T-cell (primary cell): Measurements from ENCODE around the gene POMT2. TPM values are rescaled to one million over a fixed set of nuclear protein-coding genes. Genes with fewer than 3 reads are reported as not detected.

Experiments used
- ATAC-seq, 4 experiments: fragments of 200-7000 bp in 3 of 4; fragments of 150-1000 bp in 1 of 4; cut with Tn5 transposase; replicated peaks in 1 of 4; 1 replicate in 3 of 4; 2 replicates in 1 of 4; pipeline ENCODE4 v1.10.0; 2021; ENCODE audit warnings: moderate library complexity in 3 of 4, mild to moderate bottlenecking in 2 of 4, moderate number of reproducible peaks in 1 of 4
- CTCF ChIA-PET, 2 donors: fragments of 300-600 bp; sonication (Branson Sonifier 250); formaldehyde crosslinking; loops; one replicate each; lab custom pipeline; 2022; ENCODE audit warnings: antibody characterized with exemption in 2 of 2; lab: Charles Lee
- POLR2A ChIA-PET, 2 donors: fragments of 300-600 bp; sonication (Branson Sonifier 250); formaldehyde crosslinking; loops; one replicate each; lab custom pipeline; 2022; ENCODE audit warnings: antibody characterized with exemption in 2 of 2; lab: Charles Lee
- DNase-seq, 35 experiments: peaks; one replicate each; pipeline versions ENCODE4 v3.0.0 to v3.0.0-alpha.2; 2013 to 2023
- H3K27ac ChIP-seq: one replicate; pipeline ENCODE4 v1.5.1; 2013; ENCODE audit warnings: low read length
- H3K27me3 ChIP-seq, 2 experiments: replicated peaks in 1 of 2; 1 replicate in 1 of 2; 2 replicates in 1 of 2; pipeline versions ENCODE4 v1.6.1 to v1.7.0; 2013; ENCODE audit warnings: low read length in 1 of 2, mixed read lengths in 1 of 2; ENCODE audit not compliant: control insufficient read depth in 2 of 2, insufficient read depth in 2 of 2; ENCODE audit errors: extremely low read depth in 1 of 2
- H3K36me3 ChIP-seq, 2 donors: 1 replicate in 1 of 2; 2 replicates in 1 of 2; pipeline versions ENCODE4 v1.6.1 to v1.7.0; 2013; ENCODE audit warnings: low read length in 1 of 2; ENCODE audit not compliant: control insufficient read depth in 2 of 2, insufficient read depth in 1 of 2; ENCODE audit errors: extremely low read depth in 1 of 2
- H3K4me1 ChIP-seq, 2 experiments: 1 replicate in 1 of 2; 2 replicates in 1 of 2; pipeline versions ENCODE4 v1.6.1 to v1.7.0; 2013; ENCODE audit warnings: low read length in 2 of 2, mixed read lengths in 1 of 2; ENCODE audit not compliant: insufficient read depth in 2 of 2, control insufficient read depth in 1 of 2; ENCODE audit errors: extremely low read depth in 1 of 2
- H3K4me3 ChIP-seq, 2 donors: 1 replicate in 1 of 2; 2 replicates in 1 of 2; pipeline versions ENCODE4 v1.5.1 to v1.7.0; 2013; ENCODE audit warnings: mild to moderate bottlenecking in 2 of 2, low read length in 1 of 2, moderate library complexity in 1 of 2; ENCODE audit not compliant: control insufficient read depth in 1 of 2; ENCODE audit errors: extremely low read depth in 1 of 2
- H3K9me3 ChIP-seq: 2 replicates; pipeline ENCODE4 v1.7.0; 2013
- H3K27ac Mint-ChIP-seq, 2 donors: one replicate each; pipeline ENCODE4 v1.8.0; 2020 to 2021; ENCODE audit warnings: mild to moderate bottlenecking in 2 of 2, mixed read lengths in 2 of 2
- H3K27me3 Mint-ChIP-seq, 2 donors: one replicate each; pipeline ENCODE4 v1.8.0; 2021 to 2022; ENCODE audit warnings: mixed read lengths in 2 of 2
- H3K36me3 Mint-ChIP-seq: one replicate; pipeline ENCODE4 v1.8.0; 2021; ENCODE audit warnings: mixed read lengths
- H3K4me1 Mint-ChIP-seq, 3 donors: one replicate each; pipeline ENCODE4 v1.8.0; 2020 to 2022; ENCODE audit warnings: mixed read lengths in 3 of 3, mild to moderate bottlenecking in 1 of 3
- H3K4me3 Mint-ChIP-seq, 3 donors: one replicate each; pipeline ENCODE4 v1.8.0; 2020 to 2022; ENCODE audit warnings: mild to moderate bottlenecking in 3 of 3, mixed read lengths in 3 of 3, moderate library complexity in 3 of 3
- H3K9me3 Mint-ChIP-seq, 3 donors: one replicate each; pipeline ENCODE4 v1.8.0; 2020 to 2022; ENCODE audit warnings: mixed read lengths in 3 of 3
- WGBS: methylation state at CpG from one replicate; pipeline ENCODE4 v1.1.5; 2013; ENCODE audit warnings: missing lambda C conversion rate; ENCODE audit not compliant: insufficient coverage; 5-methylcytosine and 5-hydroxymethylcytosine counted together
- total RNA-seq, 35 experiments: library from RNA in 6 of 35; stranded (reverse) in 6 of 35; fragments of 120-200 nt in 1 of 35; gene quantifications; one replicate each; pipeline versions ENCODE4 v1.2.1 to v1.2.4 and lab custom pipeline; 2013 to 2026

Gene POMT2
- total RNA-seq, 5 donors from 2014 or later (not counting 1 experiment from before 2014, with no cell fraction given) = 11.4 to 14.3 (median 13.2) TPM

DNA sequence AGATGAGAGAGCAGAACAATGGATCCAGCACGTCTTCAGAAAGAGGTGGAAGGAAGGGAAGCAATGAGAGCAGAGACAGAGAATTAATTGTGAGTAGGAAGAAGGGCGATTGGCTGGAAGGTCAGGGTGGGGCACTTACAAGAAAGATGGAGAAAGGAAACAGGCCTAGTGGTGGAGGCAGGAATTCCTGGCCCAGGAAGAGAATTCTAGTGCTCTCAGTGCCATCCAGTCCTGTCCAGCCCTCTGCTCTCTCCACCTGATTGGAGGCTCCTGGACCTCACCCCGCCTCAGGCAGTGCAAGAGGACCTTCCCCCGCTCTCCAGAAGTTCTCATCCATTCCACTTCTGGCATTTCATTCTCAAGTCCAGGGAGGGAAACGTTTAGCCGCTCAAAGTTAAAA lies 92.6 kb downstream of the POMT2 start:
- DNase-seq = no peak
- Mint-ChIP-seq H3K4me3 (no peak overlapping the region), H3K27ac (no peak overlapping the region), H3K36me3 (no peaks in the 10 kb centered on the region), H3K4me1 (no peaks in the 10 kb centered on the region), H3K9me3 (peaks cover 0 to 15% (median 0%) of the 10 kb centered on the region in 3 donors), H3K27me3 (peaks cover 11% of the 10 kb centered on the region in 2 donors)
- Histone ChIP-seq H3K27ac (no peak overlapping the region), H3K36me3 (no peaks in the 10 kb centered on the region), H3K4me1 (no peaks in the 10 kb centered on the region), H3K9me3 (no peaks in the 10 kb centered on the region), H3K4me3 (no peak overlapping the region), H3K27me3 (peaks cover 0 to 4% of the 10 kb centered on the region in 2 experiments)
- POLR2A ChIA-PET = no interaction called here
- CTCF ChIA-PET = interaction anchor here in 1 of 2 donors (0.6 kb wide), 1 partner anchor 259 kb away, joined by 3 read pairs; no protein-coding TSS in a partner anchor
- WGBS = 57% methylated on average over 3 of the region's 6 CpGs
- no peak for ATAC-seq

DNA sequence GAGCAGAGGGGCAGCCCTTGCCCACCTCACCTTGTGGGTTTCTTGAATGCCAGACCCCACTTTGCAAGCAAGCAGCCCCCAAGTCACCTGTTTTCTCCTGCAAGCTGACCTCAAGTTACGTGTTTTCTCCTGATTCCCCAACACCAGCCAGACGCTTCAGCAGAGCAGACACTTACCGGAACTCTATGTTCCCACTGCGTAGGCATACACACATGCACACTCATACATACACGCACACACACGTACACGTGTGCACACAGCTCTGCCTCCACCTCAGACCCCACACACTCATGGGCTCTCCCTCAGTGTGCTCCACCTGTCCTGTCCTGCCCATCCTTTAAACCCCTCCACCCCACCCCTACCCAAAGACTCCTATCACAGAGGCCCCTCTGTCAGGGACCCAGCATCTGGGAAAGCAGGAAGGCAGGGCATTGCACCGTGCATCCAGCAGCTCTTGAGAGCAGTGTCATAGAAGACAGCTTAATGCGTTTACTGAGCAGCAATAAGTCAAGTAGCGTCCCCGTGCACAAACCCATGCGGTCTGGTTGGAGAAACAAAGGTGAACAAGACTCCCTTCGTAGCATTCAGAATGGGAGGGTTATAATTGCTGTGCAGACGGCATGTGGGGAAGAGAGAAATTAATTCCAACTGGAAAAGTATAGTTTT lies 94.7 kb downstream of the POMT2 start:
- DNase-seq (no peak), ATAC-seq (no peak)
- Histone ChIP-seq H3K4me3 (no peak overlapping the region), H3K4me1 (no peaks in the 10 kb centered on the region), H3K9me3 (no peaks in the 10 kb centered on the region), H3K36me3 (no peaks in the 10 kb centered on the region), H3K27me3 (peaks cover 0 to 4% of the 10 kb centered on the region in 2 experiments), H3K27ac (no peak overlapping the region)
- H3K27ac Mint-ChIP-seq = no peak overlapping the region
- ChIA-PET POLR2A (no interaction called here), CTCF (no interaction called here)
- H3K4me3 Mint-ChIP-seq = no peak overlapping the region
- WGBS = 81% methylated on average over 13 of the region's 14 CpGs
- no peaks in the 10 kb centered on the region for H3K36me3 Mint-ChIP-seq
- H3K27me3 Mint-ChIP-seq = peaks cover 15 to 21% of the 10 kb centered on the region in 2 donors
- H3K4me1 Mint-ChIP-seq = no peaks in the 10 kb centered on the region
- peaks cover 0 to 7% (median 0%) of the 10 kb centered on the region in 3 donors for H3K9me3 Mint-ChIP-seq

DNA sequence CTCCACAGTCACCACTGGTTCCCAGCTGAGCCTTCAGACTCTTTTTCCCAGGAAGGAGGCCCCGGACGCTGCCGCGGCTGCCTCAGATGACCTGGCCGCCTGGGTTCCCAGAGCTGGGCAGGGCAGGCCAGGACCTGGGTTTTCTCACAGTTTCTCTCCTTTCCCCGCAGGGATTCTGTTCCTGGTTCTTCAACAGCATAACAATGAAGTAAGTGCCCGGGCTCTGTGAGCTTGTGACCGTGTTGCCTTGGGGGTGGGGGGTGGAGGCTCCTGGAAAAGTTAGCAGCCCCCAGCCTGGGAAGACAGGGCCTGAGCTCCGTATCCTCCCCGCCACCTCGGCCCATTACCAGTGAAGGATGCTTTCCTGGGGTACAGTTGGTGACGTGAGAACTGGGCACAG lies 95.4 kb downstream of the POMT2 start:
- DNase-seq (no peak), ATAC-seq (no peak)
- Histone ChIP-seq H3K27ac (no peak overlapping the region), H3K9me3 (no peaks in the 10 kb centered on the region), H3K4me1 (peaks cover 0 to 3% of the 10 kb centered on the region in 2 experiments), H3K27me3 (peaks cover 0 to 7% of the 10 kb centered on the region in 2 experiments), H3K4me3 (no peak overlapping the region), H3K36me3 (no peaks in the 10 kb centered on the region)
- POLR2A ChIA-PET = no interaction called here
- Mint-ChIP-seq H3K9me3 (no peaks in the 10 kb centered on the region), H3K36me3 (no peaks in the 10 kb centered on the region), H3K27ac (no peak overlapping the region), H3K4me1 (no peaks in the 10 kb centered on the region), H3K27me3 (peaks cover 16 to 21% of the 10 kb centered on the region in 2 donors), H3K4me3 (no peak overlapping the region)
- CTCF ChIA-PET = no interaction called here
- 86% methylated on average over 9 of the region's 12 CpGs for WGBS

Other genes with a start within 250 kb of the POMT2 start
- 10 to 100 TPM in 3 of 5 donors, 1 to 10 TPM in 2; 8.4 to 14.0 (median 11.8) TPM for gene CIPC, start 222.6 kb downstream of the POMT2 start, total RNA-seq
- gene ZDHHC22, start 179.1 kb downstream of the POMT2 start, total RNA-seq = under 1 TPM in 1 of 5 donors, not detected in 4; 0.06 TPM
- 1 to 10 TPM in 3 of 5 donors, under 1 TPM in 2; 0.76 to 2.6 (median 1.3) TPM for gene TMEM63C, start 139.1 kb downstream of the POMT2 start, total RNA-seq
- gene NGB, start 49.7 kb downstream of the POMT2 start, total RNA-seq = not detected
- gene GSTZ1, start 153 bp upstream of the POMT2 start, total RNA-seq = 10 to 100 TPM in 3 of 5 donors, 1 to 10 TPM in 2; 7.1 to 16.3 (median 13.6) TPM
- gene TMED8, start 56.2 kb upstream of the POMT2 start, total RNA-seq = 1 to 10 TPM; 6.6 to 8.9 (median 7.5) TPM
- under 1 TPM in 4 of 5 donors, not detected in 1; 0.15 to 0.75 (median 0.33) TPM for gene SAMD15, start 56.5 kb upstream of the POMT2 start, total RNA-seq
- gene NOXRED1, start 102.6 kb upstream of the POMT2 start, total RNA-seq = 1 to 10 TPM in 3 of 5 donors, under 1 TPM in 2; 0.33 to 1.7 (median 1.2) TPM
- 10 to 100 TPM; 15.6 to 24.1 (median 18.2) TPM for gene VIPAS39, start 136.7 kb upstream of the POMT2 start, total RNA-seq
- 100 to 1,000 TPM in 1 of 5 donors, 10 to 100 TPM in 4; 59.8 to 101 (median 88.4) TPM for gene AHSA1, start 137.2 kb upstream of the POMT2 start, total RNA-seq
- not detected for gene ISM2, start 177.9 kb upstream of the POMT2 start, total RNA-seq